Stimulated activated CD4-positive, alpha-beta T cell treated with anti-CD3 and anti-CD28 coated beads, Interleukin-4, amount 100 ng/mL, for 4 hours (primary cell): ENCODE measurements around the gene LRRC15.

Experiments
- DNase-seq, 2 experiments: peaks; one replicate each; pipeline ENCODE4 v3.0.0-alpha.2; 2020

The LRRC15 gene

GRCh38 chr3:194384156-194384555 is 14.6 kb upstream of the LRRC15 start:
- no peak for DNase-seq

- no peak for DNase-seq
Measured at GRCh38 chr3:194383276-194383940, 13.9 kb upstream of the LRRC15 start.

- no peak for DNase-seq
Measured at GRCh38 chr3:194382892-194383223, 13.3 kb upstream of the LRRC15 start.

GRCh38 chr3:194382196-194382891 is 12.8 kb upstream of the LRRC15 start:
- no peak for DNase-seq

- no peak for DNase-seq
Measured at GRCh38 chr3:194381460-194381875, 11.9 kb upstream of the LRRC15 start.

GRCh38 chr3:194380326-194380725 is 10.8 kb upstream of the LRRC15 start:
- no peak for DNase-seq

GRCh38 chr3:194379651-194380050 is 10.1 kb upstream of the LRRC15 start:
- no peak for DNase-seq

GRCh38 chr3:194379231-194379630 is 9.7 kb upstream of the LRRC15 start:
- DNase-seq, result no peak

- no peak for DNase-seq
Measured at GRCh38 chr3:194377708-194378107, 8.2 kb upstream of the LRRC15 start.

GRCh38 chr3:194376241-194376560 is 6.7 kb upstream of the LRRC15 start:
- no peak for DNase-seq

- DNase-seq, result no peak
Measured at GRCh38 chr3:194375473-194376240, 6.1 kb upstream of the LRRC15 start.

- no peak for DNase-seq
Measured at GRCh38 chr3:194374935-194375334, 5.4 kb upstream of the LRRC15 start.

- DNase-seq, result no peak
Measured at GRCh38 chr3:194373899-194374298, 4.4 kb upstream of the LRRC15 start.

GRCh38 chr3:194373028-194373427 is 3.5 kb upstream of the LRRC15 start:
- no peak for DNase-seq

GRCh38 chr3:194370753-194371152 is 1.2 kb upstream of the LRRC15 start:
- DNase-seq, result no peak

GRCh38 chr3:194368918-194369317 is 625 bp downstream of the LRRC15 start:
- no peak for DNase-seq

GRCh38 chr3:194367992-194368841 is 1.3 kb downstream of the LRRC15 start:
- DNase-seq, result no peak

GRCh38 chr3:194365978-194366490 is 3.5 kb downstream of the LRRC15 start:
- no peak for DNase-seq

- DNase-seq, result no peak
Measured at GRCh38 chr3:194365526-194365925, 4.0 kb downstream of the LRRC15 start.

GRCh38 chr3:194364652-194365434 is 4.7 kb downstream of the LRRC15 start:
- no peak for DNase-seq

GRCh38 chr3:194364314-194364651 is 5.3 kb downstream of the LRRC15 start:
- DNase-seq, result no peak

- DNase-seq, result no peak
Measured at GRCh38 chr3:194360568-194360967, 9.0 kb downstream of the LRRC15 start.
